Nephron progenitor cell (in vitro differentiated cells): ENCODE results near the gene GNAT2.
"Not testable (repeated sequence)": the region's sequence is repeated elsewhere in the genome, so short reads cannot be mapped to it uniquely, and the experiment has no call there.

Source experiments
- DNase-seq: peaks from one replicate; pipeline ENCODE4 v3.0.0; 2021
- H3K27ac Mint-ChIP-seq: 2 replicates; pipeline ENCODE4 v1.8.0; 2021; ENCODE audit warnings: mild to moderate bottlenecking, moderate library complexity, mixed read lengths
- H3K27me3 Mint-ChIP-seq: 2 replicates; pipeline ENCODE4 v1.8.0; 2021; ENCODE audit warnings: mild to moderate bottlenecking, low read depth, mixed read lengths; ENCODE audit not compliant: poor library complexity
- H3K36me3 Mint-ChIP-seq: 2 replicates; pipeline ENCODE4 v1.8.0; 2021; ENCODE audit warnings: low read depth, mixed read lengths
- H3K4me1 Mint-ChIP-seq: 2 replicates; pipeline ENCODE4 v1.8.0; 2021; ENCODE audit warnings: mixed read lengths
- H3K4me3 Mint-ChIP-seq: 2 replicates; pipeline ENCODE4 v1.8.0; 2021; ENCODE audit warnings: mild to moderate bottlenecking, moderate library complexity, mixed read lengths
- H3K9me3 Mint-ChIP-seq: 2 replicates; pipeline ENCODE4 v1.8.0; 2021; ENCODE audit warnings: mild to moderate bottlenecking, moderate library complexity, mixed read lengths
- TF ChIP-seq, protein P1 (sequence below): fragments of 200-600 bp; sonication (generic); IDR thresholded peaks from 2 replicates; pipeline ENCODE4 v1.5.0; 2021; ENCODE audit warnings: antibody characterized with exemption

Gene GNAT2

DNA sequence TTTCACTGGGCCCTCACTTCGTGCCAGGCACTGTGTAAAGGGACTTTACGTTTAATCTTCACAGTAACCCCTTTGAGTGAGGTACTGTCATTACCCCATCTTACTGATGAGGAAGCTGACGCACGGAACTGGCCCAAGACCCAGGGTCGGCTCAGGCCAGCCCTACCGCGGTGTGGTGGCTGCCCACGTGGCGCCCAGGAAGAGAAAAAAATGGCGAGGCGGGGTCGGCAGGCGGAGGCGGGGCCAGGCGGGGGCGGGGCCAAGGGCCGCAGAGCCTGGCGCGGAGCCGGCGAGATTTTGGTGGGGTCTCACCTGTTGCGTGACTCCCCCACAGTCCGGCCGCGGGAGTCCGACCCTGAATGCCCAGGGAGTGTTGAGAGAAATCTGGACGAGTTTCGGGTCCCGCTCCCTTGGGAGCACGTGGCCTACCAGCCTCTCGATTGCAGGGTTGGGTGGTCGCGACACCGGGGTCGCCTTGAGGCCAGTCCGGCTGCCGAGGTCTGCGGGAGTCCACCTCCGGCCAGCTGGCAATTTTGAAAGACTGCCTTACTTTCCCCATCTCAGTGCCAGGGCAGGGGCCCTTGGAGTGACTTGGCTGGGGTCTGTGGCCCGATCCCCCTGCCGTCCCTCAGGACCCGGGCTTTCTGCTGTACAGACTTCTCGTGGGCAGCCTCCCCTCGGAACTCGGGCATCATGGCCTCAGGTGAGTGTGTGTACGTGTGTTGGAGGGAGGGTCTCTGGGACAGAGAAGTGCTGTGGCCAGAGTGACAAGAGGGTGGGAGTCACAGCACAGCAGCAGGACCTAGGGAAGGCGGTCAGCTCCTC is at the start of gene GNAT2, which contains the start of gene AMPD2:
TSS of gene GNAT2 (minus strand) at position 41 of the 825 bp plus-strand sequence. CDS start 6,746 bp downstream, outside the sequence.
TSS of gene AMPD2 (plus strand) at position 262 of the 825 bp plus-strand sequence. CDS start 1,339 bp downstream, outside the sequence.
- peak; percentile 77 for DNase-seq
- Mint-ChIP-seq H3K27ac (peak within 1 kb of the TSS; percentile 98), H3K4me1 (peaks cover 81% of the 10 kb centered on the region), H3K36me3 (no peaks in the 10 kb centered on the region), H3K27me3 (peaks cover 2% of the 10 kb centered on the region), H3K9me3 (no peaks in the 10 kb centered on the region), H3K4me3 (peak within 1 kb of the TSS; percentile 95)
- TF ChIP-seq, protein P1, sequence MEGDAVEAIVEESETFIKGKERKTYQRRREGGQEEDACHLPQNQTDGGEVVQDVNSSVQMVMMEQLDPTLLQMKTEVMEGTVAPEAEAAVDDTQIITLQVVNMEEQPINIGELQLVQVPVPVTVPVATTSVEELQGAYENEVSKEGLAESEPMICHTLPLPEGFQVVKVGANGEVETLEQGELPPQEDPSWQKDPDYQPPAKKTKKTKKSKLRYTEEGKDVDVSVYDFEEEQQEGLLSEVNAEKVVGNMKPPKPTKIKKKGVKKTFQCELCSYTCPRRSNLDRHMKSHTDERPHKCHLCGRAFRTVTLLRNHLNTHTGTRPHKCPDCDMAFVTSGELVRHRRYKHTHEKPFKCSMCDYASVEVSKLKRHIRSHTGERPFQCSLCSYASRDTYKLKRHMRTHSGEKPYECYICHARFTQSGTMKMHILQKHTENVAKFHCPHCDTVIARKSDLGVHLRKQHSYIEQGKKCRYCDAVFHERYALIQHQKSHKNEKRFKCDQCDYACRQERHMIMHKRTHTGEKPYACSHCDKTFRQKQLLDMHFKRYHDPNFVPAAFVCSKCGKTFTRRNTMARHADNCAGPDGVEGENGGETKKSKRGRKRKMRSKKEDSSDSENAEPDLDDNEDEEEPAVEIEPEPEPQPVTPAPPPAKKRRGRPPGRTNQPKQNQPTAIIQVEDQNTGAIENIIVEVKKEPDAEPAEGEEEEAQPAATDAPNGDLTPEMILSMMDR = no peak

DNA sequence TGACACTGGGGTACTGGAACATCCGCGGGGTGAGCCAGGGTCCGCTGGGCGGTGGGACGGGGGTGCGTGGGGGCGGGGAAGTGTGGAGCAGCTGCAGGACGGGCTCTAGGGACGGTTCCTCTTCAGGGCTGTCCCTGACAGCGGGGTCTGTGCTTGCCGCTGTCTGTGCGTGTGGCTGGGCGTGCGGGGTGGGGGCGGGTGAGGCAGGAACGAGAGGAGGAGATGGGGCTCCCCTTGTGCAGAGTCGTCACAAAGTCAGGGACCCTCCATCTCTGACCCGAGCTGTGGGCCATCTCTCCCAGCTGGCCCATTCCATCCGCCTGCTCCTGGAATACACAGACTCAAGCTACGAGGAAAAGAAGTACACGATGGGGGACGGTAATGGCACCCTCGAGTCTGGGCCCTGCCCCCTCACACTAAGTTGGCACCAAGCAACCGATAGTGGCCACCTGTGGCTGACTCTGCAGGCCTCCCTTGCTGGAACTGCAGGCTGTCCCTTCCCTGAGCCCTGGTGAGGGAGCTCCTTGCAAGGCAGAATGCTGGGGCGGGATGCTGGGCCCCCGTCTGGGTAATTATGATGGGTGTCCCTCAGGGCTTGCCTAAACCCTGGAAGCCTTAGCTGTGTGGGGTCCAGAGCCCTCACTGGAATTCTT is 48.8 kb upstream of the GNAT2 start:
- TF ChIP-seq, protein P1 = no peak
- no peak for DNase-seq
- no peak overlapping the region for H3K27ac Mint-ChIP-seq
- peaks cover 4% of the 10 kb centered on the region for H3K27me3 Mint-ChIP-seq
- peaks cover 34% of the 10 kb centered on the region for H3K4me1 Mint-ChIP-seq
- no peaks in the 10 kb centered on the region for H3K9me3 Mint-ChIP-seq
- H3K4me3 Mint-ChIP-seq = peak overlapping the region; percentile 85
- peaks cover 27% of the 10 kb centered on the region for H3K36me3 Mint-ChIP-seq

DNA sequence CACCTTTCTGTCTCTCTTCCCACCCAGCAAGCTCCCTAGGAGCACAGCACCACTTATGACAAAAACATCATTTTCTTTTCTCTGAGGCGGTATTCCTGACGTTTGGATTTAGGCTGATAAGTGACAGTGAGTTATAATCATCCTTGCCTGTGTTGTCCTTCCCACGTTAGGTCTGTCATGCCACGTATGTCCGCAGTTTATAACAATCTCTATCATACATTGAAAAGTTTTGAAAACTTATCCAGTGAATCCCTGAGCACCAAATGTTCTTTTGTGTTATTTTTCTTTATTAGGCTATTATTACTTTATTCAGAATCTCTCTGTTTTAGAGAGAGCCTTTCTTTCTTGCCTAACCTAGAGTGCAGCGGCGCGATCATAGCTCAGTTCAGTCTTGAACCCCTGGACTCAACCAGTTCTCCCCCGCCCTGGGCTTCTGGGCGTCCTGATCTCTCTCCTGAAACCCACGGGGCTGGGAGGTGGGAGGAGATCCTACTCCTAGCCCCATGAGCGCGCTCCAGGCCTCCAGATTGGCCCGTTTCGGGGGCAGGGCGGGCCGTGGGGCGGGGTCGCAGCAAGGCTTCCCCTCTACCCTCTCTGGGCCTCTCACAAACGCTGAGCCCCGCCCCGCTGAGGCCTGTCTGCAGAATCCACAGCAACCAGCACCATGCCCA is 48.2 kb upstream of the GNAT2 start, which contains the start of gene GSTM2:
TSS of gene GSTM2 (plus strand) at position 606 of the 671 bp plus-strand sequence. CDS start at position 665, 59 bp downstream.
- H3K4me1 Mint-ChIP-seq = peaks cover 39% of the 10 kb centered on the region
- TF ChIP-seq, protein P1 = no peak
- peaks cover 24% of the 10 kb centered on the region for H3K36me3 Mint-ChIP-seq
- peak; percentile 96 for DNase-seq
- H3K27me3 Mint-ChIP-seq = peaks cover 4% of the 10 kb centered on the region
- no peaks in the 10 kb centered on the region for H3K9me3 Mint-ChIP-seq
- H3K27ac Mint-ChIP-seq = peak within 1 kb of the TSS; percentile 21
- H3K4me3 Mint-ChIP-seq = peak within 1 kb of the TSS; percentile 85

DNA sequence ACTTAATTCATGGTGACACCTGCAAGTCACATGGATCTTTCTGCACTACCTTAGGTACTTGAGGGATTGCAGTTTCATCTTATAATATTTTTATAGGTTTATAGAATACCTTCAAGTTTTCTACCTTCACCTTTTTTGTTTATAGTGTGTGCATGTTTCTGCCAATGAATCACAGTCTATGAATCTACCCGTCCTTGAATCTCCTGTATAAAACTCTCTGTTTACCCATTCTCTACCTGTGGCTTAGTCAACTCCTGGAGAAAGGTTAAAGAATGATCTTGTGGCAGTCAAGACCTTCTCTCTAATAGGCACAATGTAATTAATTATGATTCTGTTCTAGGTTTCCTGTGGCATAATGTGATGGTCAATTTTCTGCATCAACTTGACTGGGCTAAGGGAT is 45.3 kb upstream of the GNAT2 start:
- TF ChIP-seq, protein P1 = no peak
- DNase-seq = no peak
- H3K27me3 Mint-ChIP-seq = no peaks in the 10 kb centered on the region
- H3K4me3 Mint-ChIP-seq = no peak overlapping the region
- H3K36me3 Mint-ChIP-seq = peaks cover 11% of the 10 kb centered on the region
- H3K4me1 Mint-ChIP-seq = peaks cover 66% of the 10 kb centered on the region
- H3K9me3 Mint-ChIP-seq = no peaks in the 10 kb centered on the region
- no peak overlapping the region for H3K27ac Mint-ChIP-seq

DNA sequence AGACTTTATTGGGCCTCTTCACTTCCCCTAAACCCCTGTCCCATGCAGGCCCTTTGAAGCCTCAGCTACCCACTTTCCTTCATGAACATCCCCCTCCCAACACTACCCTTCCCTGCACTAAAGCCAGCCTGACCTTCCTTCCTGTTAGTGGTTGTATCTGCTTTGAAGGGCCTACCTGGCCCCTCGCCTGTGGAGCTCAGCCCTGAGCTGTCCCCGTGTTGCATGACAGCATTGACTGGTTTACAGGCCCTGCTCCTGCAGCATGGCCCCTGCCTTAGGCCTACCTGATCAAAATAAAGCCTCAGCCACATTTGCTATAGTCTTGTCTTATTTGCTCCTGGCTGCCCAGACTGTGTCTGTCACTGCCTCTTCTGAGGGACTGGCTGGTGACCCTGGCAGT is 42.0 kb upstream of the GNAT2 start:
- Mint-ChIP-seq H3K36me3 (peaks cover 8% of the 10 kb centered on the region), H3K9me3 (no peaks in the 10 kb centered on the region), H3K4me1 (peaks cover 79% of the 10 kb centered on the region), H3K27me3 (no peaks in the 10 kb centered on the region), H3K4me3 (no peak overlapping the region), H3K27ac (no peak overlapping the region)
- DNase-seq = no peak
- TF ChIP-seq, protein P1 = no peak

DNA sequence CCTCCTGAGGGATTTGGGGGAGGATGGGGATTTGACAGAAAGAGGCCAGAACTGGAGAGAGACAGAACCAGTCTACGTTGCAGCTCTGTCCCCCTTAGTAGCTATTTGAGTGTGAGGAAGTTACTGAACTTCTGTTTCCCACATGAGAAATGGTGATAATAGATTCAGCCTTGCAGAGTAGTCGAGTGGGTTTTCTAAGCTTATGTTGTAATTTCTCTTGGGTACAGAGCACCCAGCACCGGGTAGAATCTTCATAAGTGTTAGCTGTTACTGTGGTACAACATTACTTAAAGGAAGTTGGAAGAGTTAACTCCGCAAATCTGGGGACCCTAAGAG is 41.2 kb upstream of the GNAT2 start:
- H3K36me3 Mint-ChIP-seq, H3K27me3 Mint-ChIP-seq, DNase-seq, H3K9me3 Mint-ChIP-seq: not testable (repeated sequence)
- Mint-ChIP-seq H3K4me3 (peak overlapping the region; percentile 72), H3K4me1 (peaks cover 86% of the 10 kb centered on the region), H3K27ac (peak overlapping the region; percentile 70)
